ENCODE measurements around the gene ITGBL1.

Gene ITGBL1

DNA sequence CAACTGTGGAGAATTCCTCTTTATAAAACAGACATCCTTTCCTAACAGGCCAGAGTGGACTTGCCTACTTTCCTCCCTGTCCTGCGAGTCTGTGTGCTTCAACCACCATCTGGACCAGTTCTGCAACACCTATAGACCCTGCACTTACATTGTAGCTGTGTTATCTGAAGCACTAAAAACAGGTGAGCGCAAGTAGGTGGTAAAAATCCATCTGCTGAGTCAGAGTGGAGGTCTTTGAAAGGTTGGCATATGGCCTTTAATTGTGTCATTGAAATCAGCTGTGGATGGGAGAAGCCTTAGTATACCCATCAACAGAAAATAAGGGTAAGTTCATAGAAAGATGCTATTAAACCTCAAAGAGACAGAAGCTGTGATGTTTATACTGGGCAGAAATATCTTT, 28.6 kb upstream of the ITGBL1 start:
- CTCF ChIA-PET: no interaction called here
- DNase-seq (ENCODE audit: extremely low spot score): no peak
- TF ChIP-seq CTBP1 (IDR thresholded peaks at IDR 0.05; ENCODE audit: borderline replicate concordance) (no peak), FOXK2 (IDR thresholded peaks at IDR 0.05) (no peak), LEF1 (IDR thresholded peaks at IDR 0.05; ENCODE audit: borderline replicate concordance) (no peak), FOXA1 (IDR thresholded peaks at IDR 0.05) (no peak), SP1 (IDR thresholded peaks at IDR 0.05) (no peak), HDGF (IDR thresholded peaks at IDR 0.05; ENCODE audit: borderline replicate concordance) (no peak), NFRKB (IDR thresholded peaks at IDR 0.05) (no peak), SUZ12 (IDR thresholded peaks at IDR 0.05) (no peak), TARDBP (IDR thresholded peaks at IDR 0.05) (no peak), L3MBTL2 (conservative IDR thresholded peaks at IDR 0.05) (no peak)
- TF ChIP-seq, protein P1, sequence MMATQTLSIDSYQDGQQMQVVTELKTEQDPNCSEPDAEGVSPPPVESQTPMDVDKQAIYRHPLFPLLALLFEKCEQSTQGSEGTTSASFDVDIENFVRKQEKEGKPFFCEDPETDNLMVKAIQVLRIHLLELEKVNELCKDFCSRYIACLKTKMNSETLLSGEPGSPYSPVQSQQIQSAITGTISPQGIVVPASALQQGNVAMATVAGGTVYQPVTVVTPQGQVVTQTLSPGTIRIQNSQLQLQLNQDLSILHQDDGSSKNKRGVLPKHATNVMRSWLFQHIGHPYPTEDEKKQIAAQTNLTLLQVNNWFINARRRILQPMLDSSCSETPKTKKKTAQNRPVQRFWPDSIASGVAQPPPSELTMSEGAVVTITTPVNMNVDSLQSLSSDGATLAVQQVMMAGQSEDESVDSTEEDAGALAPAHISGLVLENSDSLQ (IDR thresholded peaks at IDR 0.05): no peak
- POLR2A ChIA-PET: no interaction called here

GRCh38 chr13:101424381-101425155, 27.9 kb upstream of the ITGBL1 start:
- CTCF ChIA-PET: no interaction called here
- POLR2A ChIA-PET: no interaction called here
- DNase-seq (ENCODE audit: extremely low spot score): no peak
- no peak for TF ChIP-seq BHLHE40 (IDR thresholded peaks at IDR 0.05; ENCODE audit: borderline replicate concordance)
- TF ChIP-seq HDGF (IDR thresholded peaks at IDR 0.05; ENCODE audit: borderline replicate concordance): no peak
- TF ChIP-seq FOXA1 (IDR thresholded peaks at IDR 0.05): no peak

DNA sequence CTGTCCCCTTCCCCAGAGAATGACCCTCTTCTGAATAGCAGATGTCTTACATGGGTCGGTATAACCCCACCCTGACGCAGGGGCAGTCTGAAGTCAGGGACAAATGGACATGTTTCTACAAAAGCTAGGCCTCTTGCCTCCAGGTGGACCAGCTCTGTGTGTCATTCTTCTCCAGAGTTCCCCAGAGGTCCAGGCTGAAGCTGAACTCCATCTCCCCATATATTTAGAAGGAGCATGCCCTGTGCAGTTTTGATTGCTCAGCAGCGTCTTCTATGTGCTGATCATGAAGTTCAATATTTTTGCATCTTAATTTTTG, 27.4 kb upstream of the ITGBL1 start:
- no peak for DNase-seq (ENCODE audit: extremely low spot score)
- ChIA-PET POLR2A (no interaction called here), CTCF (no interaction called here)
- no peak for TF ChIP-seq ELF4 (IDR thresholded peaks at IDR 0.05)
- TF ChIP-seq, protein P1 (IDR thresholded peaks at IDR 0.05): no peak
- no peak for TF ChIP-seq SUZ12 (IDR thresholded peaks at IDR 0.05)
- TF ChIP-seq TARDBP (IDR thresholded peaks at IDR 0.05): no peak
- TF ChIP-seq HDGF (IDR thresholded peaks at IDR 0.05; ENCODE audit: borderline replicate concordance): no peak
- no peak for TF ChIP-seq SP1 (IDR thresholded peaks at IDR 0.05)
- TF ChIP-seq FOXK2 (IDR thresholded peaks at IDR 0.05): no peak
- no peak for TF ChIP-seq L3MBTL2 (conservative IDR thresholded peaks at IDR 0.05)
- TF ChIP-seq FOXM1 (IDR thresholded peaks at IDR 0.05; ENCODE audit: borderline replicate concordance): no peak
- TF ChIP-seq LEF1 (IDR thresholded peaks at IDR 0.05; ENCODE audit: borderline replicate concordance): no peak
- no peak for TF ChIP-seq CTBP1 (IDR thresholded peaks at IDR 0.05; ENCODE audit: borderline replicate concordance)
- TF ChIP-seq FOXA1 (IDR thresholded peaks at IDR 0.05): no peak
- TF ChIP-seq ZNF384 (IDR thresholded peaks at IDR 0.05): no peak
- TF ChIP-seq NFRKB (IDR thresholded peaks at IDR 0.05): no peak
- no peak for TF ChIP-seq ARNT (IDR thresholded peaks at IDR 0.05)
- TF ChIP-seq BHLHE40 (IDR thresholded peaks at IDR 0.05; ENCODE audit: borderline replicate concordance): no peak

DNA sequence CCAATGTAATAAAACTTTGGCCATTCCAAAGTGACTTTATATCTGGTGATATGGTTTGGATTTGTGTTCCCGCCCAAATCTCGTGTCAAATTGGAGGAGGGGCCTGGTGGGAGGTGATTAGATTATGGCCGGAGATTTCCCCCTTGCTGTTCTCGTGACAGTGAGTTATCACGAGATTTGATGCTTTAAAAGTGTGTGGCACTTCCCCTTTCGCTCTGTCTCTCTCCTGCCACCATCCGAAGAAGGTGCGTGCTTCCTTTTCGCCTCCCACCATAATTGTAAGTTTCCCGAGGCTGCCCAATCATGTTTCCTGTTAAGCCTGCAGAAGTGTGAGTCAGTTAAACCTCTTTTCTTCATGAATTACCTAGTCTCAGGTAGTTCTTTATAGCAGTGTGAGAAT, 26.9 kb upstream of the ITGBL1 start:
- ChIA-PET POLR2A (no interaction called here), CTCF (no interaction called here)
- TF ChIP-seq TARDBP (IDR thresholded peaks at IDR 0.05) (no peak), LEF1 (IDR thresholded peaks at IDR 0.05; ENCODE audit: borderline replicate concordance) (no peak), ELF4 (IDR thresholded peaks at IDR 0.05) (no peak)
- TF ChIP-seq, protein P1 (IDR thresholded peaks at IDR 0.05): no peak
- DNase-seq (ENCODE audit: extremely low spot score): no peak

GRCh38 chr13:101429733-101430132, 22.7 kb upstream of the ITGBL1 start:
- no peak for DNase-seq (ENCODE audit: extremely low spot score)
- POLR2A ChIA-PET: no interaction called here
- CTCF ChIA-PET: no interaction called here
- TF ChIP-seq L3MBTL2 (conservative IDR thresholded peaks at IDR 0.05): no peak
- no peak for TF ChIP-seq BHLHE40 (IDR thresholded peaks at IDR 0.05; ENCODE audit: borderline replicate concordance)
- TF ChIP-seq FOXM1 (IDR thresholded peaks at IDR 0.05; ENCODE audit: borderline replicate concordance): no peak
- TF ChIP-seq SUZ12 (IDR thresholded peaks at IDR 0.05): no peak
- TF ChIP-seq, protein P1 (IDR thresholded peaks at IDR 0.05): no peak
- TF ChIP-seq TARDBP (IDR thresholded peaks at IDR 0.05): no peak
- TF ChIP-seq ZNF384 (IDR thresholded peaks at IDR 0.05): no peak
- TF ChIP-seq FOXA1 (IDR thresholded peaks at IDR 0.05): no peak
- TF ChIP-seq LEF1 (IDR thresholded peaks at IDR 0.05; ENCODE audit: borderline replicate concordance): no peak

- CTCF ChIA-PET: no interaction called here
- DNase-seq (ENCODE audit: extremely low spot score): no peak
- no peak for TF ChIP-seq ARNT (IDR thresholded peaks at IDR 0.05)
- TF ChIP-seq FOXA1 (IDR thresholded peaks at IDR 0.05): no peak
- TF ChIP-seq, protein P1 (IDR thresholded peaks at IDR 0.05): no peak
- no peak for TF ChIP-seq LEF1 (IDR thresholded peaks at IDR 0.05; ENCODE audit: borderline replicate concordance)
- no peak for TF ChIP-seq HDGF (IDR thresholded peaks at IDR 0.05; ENCODE audit: borderline replicate concordance)
- no peak for TF ChIP-seq SP1 (IDR thresholded peaks at IDR 0.05)
- TF ChIP-seq ZNF384 (IDR thresholded peaks at IDR 0.05): no peak
- no peak for TF ChIP-seq L3MBTL2 (conservative IDR thresholded peaks at IDR 0.05)
- TF ChIP-seq FOXM1 (IDR thresholded peaks at IDR 0.05; ENCODE audit: borderline replicate concordance): no peak
- POLR2A ChIA-PET: no interaction called here
Measured at GRCh38 chr13:101433895-101434294, 18.6 kb upstream of the ITGBL1 start.
